GM18868 (cell line): ENCODE results near the gene SEZ6.

Experiments used
- ATAC-seq: cut with Tn5 transposase; IDR thresholded peaks from one replicate; pipeline ENCODE4 v1.9.1; 2021; ENCODE audit warnings: mild to moderate bottlenecking, moderate library complexity; ENCODE audit not compliant: unreplicated experiment

The SEZ6 gene

DNA sequence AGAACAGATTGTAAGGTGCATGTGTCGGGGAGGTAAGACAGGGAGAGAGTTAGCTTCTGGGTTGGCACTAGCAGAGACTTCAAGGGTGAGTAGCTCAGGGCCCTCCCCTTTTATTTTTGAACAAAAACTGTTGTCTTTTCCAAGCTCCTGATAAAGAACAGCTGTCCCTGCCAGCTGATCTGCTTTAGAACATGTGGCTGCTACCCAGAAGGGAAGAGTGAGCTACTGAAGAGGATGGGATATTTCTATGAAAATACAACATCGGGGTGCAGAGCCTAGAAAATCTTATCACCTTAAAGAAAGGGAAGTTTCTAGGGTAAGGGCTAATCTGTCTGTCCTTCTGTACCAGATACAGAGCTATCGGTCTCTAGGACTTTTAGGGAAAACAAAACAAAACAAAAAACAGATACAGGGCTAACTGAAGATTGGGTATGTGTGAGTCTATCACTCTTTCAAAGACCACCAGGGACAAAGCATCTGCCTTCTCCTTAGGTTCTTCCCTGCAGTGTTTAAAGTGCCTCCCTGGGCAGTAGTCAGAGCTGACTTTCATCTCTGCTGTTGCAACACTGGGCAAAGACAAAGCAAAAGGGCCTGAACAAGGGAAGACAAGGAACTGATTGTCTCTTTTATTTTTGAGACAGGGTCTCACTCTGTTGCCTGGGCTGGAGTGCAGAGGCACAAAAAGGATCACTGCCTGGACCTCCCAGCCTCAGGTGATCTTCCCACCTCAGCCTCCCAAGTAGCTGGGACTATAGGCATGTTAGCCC lies 97.9 kb downstream of the SEZ6 start:
- no peak for ATAC-seq

GRCh38 chr17:28906706-28907438 lies 99.0 kb downstream of the SEZ6 start:
- ATAC-seq = no peak

DNA sequence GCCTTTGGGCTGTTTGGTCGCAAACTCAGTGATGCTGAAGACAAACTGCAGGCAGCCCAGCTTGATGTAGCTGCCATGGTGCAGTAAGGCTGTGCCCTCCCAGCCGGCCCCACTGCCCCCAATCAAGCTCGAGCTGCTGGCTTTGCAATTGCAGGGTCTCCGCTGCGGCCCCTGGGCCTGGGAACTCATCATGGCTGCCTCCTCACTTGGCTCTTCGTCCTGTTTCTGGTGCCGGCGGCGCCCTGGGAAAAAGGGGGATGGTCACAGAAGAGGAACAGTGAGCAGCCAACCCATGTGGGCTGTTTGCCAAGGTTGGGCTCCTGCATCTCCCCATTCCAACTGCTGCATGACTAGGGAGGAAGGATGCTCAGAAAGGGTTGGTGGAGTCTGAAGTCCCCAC lies 99.6 kb downstream of the SEZ6 start:
- ATAC-seq = no peak
